PC-3 (cell line): Measurements from ENCODE around the gene KLHL2.

ENCODE experiments used
- EZH2 ChIP-seq: fragments of 300-600 bp; sonication (generic); IDR thresholded peaks from one replicate; pipeline ENCODE4 v1.6.1; 2017; ENCODE audit warnings: antibody characterized with exemption, mild to moderate bottlenecking, low read length; ENCODE audit not compliant: unreplicated experiment
- EZH2phosphoT487 ChIP-seq: fragments of 300-600 bp; sonication (generic); IDR thresholded peaks from 2 replicates; pipeline ENCODE4 v1.6.1; 2018; ENCODE audit warnings: mild to moderate bottlenecking, antibody characterized with exemption, low read length, borderline replicate concordance
- TF ChIP-seq, protein P1 (sequence below): fragments of 300-600 bp; sonication (generic); conservative IDR thresholded peaks from 2 replicates; pipeline ENCODE4 v1.5.1; 2017; ENCODE audit warnings: antibody characterized with exemption, low read depth, mild to moderate bottlenecking, low read length

DNA sequence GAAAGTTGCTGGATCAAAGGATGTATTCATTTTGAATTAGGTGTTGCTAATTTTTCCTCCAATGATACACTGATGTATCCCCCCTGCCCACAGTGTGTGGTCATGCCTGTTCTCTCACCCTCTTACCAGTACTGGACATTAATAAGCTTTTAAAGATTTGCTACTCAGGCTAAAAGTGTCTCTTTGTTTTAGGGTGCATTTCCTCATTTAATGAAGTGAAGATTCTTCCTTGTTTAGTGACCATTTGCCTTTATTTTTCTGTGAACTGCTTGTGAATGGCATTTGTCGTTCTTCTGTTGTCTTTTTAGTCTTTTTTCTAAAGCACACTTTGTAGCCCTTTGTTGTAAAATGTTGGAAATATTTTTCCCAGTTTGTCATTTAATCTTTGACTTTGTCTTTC, 125.1 kb downstream of the KLHL2 start:
- TF ChIP-seq, protein P1, sequence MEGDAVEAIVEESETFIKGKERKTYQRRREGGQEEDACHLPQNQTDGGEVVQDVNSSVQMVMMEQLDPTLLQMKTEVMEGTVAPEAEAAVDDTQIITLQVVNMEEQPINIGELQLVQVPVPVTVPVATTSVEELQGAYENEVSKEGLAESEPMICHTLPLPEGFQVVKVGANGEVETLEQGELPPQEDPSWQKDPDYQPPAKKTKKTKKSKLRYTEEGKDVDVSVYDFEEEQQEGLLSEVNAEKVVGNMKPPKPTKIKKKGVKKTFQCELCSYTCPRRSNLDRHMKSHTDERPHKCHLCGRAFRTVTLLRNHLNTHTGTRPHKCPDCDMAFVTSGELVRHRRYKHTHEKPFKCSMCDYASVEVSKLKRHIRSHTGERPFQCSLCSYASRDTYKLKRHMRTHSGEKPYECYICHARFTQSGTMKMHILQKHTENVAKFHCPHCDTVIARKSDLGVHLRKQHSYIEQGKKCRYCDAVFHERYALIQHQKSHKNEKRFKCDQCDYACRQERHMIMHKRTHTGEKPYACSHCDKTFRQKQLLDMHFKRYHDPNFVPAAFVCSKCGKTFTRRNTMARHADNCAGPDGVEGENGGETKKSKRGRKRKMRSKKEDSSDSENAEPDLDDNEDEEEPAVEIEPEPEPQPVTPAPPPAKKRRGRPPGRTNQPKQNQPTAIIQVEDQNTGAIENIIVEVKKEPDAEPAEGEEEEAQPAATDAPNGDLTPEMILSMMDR = no peak
- TF ChIP-seq EZH2phosphoT487 = no peak
- TF ChIP-seq EZH2 = no peak
